GM19438 (cell line): ENCODE results near the gene NUDT4B.
"Not testable (repeated sequence)": the region's sequence is repeated elsewhere in the genome, so short reads cannot be mapped to it uniquely, and the experiment has no call there.

ENCODE experiments used
- ATAC-seq: cut with Tn5 transposase; IDR thresholded peaks from one replicate; pipeline ENCODE4 v1.9.1; 2021; ENCODE audit warnings: low read depth; ENCODE audit not compliant: unreplicated experiment

NUDT4B gene

DNA sequence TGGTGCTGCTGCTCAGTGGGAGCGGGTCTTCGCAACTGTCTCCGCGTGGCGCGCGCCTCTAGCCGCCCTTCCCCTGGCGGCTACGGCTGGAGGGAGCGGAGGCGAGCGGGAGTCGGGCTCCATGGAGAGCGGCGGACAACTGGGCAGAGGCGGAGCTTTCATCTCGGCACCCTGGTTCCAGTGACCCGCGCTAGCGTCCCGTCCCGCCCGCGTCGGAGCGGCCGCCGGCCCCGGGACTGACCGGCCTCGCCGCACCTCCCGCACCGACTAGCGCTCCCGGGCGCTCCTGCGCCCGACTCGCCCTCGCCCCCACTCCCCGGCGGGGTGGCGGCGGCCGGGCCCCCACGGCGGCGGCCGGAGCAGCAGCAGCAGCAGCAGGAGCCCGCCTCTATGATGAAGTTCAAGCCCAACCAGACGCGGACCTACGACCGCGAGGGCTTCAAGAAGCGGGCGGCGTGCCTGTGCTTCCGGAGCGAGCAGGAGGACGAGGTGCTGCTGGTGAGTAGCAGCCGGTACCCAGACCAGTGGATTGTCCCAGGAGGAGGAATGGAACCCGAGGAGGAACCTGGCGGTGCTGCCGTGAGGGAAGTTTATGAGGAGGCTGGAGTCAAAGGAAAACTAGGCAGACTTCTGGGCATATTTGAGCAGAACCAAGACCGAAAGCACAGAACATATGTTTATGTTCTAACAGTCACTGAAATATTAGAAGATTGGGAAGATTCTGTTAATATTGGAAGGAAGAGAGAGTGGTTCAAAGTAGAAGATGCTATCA lies at the start of gene NUDT4B:
TSS of gene NUDT4B (plus strand) at position 212 of the 772 bp plus-strand sequence. CDS start at position 391, 179 bp downstream.
- ATAC-seq, result peak; percentile 46

DNA sequence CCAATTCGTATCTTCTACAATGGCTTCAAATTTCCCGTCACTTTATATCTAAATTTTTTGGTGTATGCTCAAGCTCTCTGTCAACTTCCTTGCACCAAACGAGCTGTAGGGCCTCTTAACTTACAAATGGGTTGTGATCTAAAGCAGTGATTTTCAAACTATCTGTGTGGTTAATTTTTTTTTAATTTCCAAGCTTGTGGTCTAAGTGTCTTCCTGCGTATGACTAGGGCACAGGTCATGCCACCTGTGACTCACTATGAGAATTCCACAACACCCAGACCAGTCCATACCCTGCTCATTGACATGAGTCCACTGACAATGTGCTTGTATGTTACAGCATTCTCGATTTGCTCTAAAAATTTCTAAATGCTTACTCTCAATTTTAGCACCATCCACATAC lies 49.2 kb upstream of the NUDT4B start:
- ATAC-seq, result not testable (repeated sequence)

DNA sequence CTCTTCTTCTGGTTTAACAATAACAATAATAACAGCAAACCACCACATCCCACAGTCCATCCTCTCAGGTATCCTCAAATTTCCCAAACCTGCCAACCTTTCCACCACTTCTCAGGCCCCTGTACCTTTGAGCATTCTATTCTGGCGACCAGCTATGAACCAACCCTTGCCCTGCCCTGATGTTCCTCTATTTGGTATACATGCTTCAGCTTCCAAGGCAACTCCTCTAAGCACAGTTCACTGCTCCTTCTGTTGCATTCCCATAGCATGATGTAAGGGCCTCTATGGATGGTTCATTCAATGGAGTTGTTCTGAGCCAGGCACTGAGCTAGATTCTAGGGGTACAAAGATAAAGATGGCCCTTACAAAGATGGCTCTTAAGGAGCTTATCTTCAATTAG lies 46.3 kb upstream of the NUDT4B start:
- not testable (repeated sequence) for ATAC-seq

DNA sequence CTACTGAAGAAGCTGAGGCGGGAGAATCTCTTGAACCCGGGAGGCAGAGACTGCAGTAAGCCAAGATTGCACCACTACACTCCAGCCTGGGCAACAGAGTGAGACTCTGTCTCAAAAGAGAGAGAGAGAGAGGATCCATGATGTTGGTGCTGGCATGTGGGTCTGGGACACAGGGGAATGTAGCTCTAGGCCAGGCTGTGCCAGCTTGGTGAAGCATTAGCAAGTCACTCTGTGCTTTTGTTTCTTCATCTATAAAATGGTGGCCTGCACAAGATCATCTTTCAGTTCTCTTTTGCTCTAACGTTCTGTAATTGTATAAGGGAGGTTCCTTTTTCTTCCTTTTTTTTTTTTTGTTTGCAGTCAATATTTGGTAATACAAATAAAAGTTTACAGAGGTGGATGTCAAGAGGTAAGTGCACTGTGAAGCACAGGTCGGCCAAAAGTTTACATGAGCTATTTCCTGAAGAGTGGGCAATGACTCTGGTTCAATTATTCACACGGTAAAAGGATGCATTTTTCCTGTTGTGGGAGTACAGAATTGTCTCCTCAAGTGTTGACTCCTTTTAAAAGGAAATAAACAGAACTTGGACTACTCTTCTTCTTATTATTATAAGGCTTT lies 44.5 kb upstream of the NUDT4B start:
- ATAC-seq, result not testable (repeated sequence)

DNA sequence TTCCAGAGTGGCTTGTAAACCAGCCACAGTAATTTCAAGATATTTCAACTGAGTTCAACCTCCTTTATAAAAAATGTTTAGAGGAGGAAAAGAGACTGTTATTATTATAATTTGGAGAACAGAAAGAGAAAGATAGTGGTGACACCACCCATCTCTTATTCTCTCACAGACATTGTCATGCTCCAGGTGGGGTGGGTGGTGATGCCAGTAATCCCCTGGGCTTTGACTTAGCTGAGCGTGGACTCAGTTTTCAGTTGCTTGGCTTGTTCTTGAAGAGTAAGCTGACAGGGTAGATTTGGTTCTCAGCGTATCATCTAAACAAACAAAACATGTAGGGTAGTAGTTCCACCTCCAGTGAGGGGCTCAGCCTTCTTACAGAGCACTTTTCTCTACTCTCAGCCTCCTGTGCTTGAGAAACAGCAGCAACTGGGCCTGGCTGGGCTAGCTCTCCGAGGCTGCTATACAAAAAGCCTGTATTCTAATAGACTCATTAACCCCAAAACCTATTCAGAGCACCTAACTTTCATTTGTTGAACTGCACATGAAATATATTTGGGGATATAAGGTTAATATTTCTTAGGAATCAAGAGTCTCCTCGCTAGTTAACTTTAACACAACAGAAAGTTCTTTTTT lies 43.1 kb upstream of the NUDT4B start:
- ATAC-seq, result not testable (repeated sequence)

DNA sequence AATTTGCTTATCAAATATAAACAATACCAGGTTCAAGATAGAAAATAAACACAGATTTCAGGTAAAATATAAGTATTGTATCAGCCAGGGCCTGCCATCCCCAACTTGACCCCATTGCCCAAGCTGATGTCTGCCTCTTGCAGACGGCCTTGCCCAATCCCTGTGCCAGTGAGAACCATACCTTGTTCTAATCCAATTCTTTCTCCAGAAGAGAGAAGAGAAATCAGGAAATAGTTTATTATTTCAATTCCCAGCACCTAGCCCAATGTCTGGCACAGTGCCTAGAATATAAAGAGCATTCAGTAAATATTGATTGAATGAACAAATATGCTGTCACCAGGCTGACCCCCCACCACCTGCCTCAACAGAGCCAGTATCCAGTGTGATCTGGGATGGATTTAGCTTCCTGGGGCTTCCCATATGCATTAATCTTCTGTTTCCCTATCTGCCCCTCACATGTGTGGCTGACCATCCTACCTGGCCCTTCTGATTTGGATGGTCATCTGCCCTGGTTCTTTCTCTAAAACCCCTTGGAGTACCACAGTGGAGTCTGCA lies 39.7 kb upstream of the NUDT4B start:
- not testable (repeated sequence) for ATAC-seq

DNA sequence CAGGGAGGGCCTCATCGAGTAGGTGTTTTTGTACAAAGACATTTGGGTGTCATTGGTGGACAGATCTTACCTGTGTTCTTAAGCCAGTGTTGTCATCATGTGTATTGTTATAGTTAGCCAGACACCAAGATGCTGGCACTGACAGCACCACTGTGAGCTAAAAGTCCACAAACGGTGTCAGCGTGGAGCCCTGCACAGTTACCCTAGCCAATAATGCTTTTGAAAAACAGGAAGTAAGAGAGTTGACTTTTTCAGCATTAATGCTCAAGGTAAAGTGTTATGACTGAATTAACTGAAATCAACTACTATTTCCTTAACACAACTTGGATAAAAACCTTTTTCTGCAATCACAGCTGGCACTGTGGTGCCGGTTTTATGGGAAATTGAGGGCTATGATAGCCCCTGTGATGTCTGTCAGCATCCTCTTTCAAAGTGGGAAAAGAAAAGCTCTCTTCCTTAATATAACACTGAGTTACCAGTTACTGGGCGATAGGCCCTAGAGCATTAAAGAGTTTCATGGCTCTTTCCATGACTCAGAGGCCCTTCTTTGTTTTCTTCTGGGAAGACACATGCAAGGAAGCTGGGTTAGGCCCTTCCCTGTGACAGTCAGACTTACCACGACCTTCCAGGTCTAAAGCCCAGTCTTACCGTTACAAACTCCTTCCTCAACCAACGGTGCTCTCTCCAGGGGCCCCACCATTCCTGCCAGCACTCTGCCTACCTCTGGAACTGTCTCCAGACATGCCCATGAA lies 37.6 kb upstream of the NUDT4B start:
- not testable (repeated sequence) for ATAC-seq

DNA sequence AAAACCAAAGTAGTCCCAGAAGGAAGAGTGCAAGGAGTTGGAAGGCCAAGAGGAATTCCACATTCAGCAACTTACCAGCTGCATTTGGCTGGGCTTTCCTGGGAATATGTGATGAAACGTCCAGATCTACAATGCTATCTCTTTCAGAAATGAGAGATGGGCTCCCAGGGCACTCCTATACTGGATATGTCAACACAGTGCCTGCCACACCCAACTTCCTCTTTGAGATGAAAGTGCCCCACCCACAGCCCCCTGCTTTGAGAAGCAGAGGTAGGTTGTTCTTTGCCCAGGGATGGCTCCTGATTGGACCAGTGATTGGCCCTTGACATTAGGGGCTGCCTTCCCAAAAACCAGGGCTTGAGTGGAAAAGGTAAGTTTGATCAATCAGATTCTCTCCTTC lies 36.2 kb upstream of the NUDT4B start:
- not testable (repeated sequence) for ATAC-seq

DNA sequence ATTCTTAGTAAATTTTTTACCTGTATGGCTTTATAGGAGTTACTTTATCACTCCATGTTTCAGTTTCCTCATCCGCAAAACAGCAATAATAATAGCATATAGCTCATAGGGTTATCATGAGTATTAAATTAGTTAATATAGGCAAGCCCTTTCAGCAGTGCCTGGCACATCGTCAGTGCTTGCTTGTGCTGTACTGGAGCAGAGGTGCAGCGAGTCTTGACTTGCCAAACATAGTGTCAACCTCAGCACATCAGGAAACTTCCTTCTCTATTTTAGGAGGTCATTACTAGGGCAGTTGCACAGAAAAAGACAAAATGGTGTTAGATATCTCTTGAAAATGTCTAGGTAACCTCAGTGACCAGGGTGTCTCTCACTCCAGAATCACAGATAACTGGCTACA lies 33.1 kb upstream of the NUDT4B start:
- not testable (repeated sequence) for ATAC-seq

DNA sequence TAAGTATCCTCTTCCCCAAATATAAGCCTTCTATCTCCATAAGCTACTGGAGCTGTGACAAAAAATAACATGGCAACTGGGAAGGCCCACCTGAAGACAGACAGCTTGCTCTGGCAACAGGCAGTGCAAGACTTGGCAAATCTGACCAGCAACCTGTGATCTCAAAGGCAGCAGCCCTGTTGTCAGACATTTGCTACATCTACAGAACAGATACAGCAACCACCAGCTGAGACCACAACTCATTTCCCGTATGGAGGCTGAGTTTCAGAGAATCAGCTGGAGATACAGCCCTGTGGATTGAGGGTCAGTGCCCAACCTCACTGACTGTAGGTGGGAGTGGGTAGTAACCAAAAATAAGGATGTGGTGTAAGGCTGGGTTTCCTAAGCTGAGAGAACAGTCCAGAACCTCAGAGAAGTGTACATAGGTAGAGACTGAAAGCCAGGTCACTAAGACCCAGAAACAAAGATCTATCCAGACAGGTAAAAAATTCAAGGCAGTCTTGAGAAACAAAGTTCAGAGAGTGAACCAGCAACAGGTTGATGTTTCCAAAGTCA lies 31.5 kb upstream of the NUDT4B start:
- ATAC-seq, result not testable (repeated sequence)

DNA sequence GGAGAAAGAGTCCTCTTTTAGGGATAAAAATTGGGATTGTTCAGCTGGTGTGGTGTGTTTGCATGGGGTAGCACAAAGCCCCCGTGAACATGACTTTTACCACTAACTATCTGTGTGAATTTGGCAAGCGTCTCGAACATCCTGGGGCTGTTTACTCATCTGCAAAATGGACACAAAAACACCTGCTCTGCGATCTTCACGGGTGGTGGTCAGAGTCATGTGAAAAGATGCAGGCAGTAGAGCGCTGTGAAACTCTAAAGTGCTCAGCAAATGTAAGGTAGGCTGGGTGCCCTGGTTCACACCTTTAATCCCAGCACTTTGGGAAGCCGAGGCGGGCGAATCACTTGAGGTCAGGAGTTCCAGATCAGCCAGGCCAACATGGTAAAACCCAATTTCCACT lies 27.7 kb upstream of the NUDT4B start:
- not testable (repeated sequence) for ATAC-seq

DNA sequence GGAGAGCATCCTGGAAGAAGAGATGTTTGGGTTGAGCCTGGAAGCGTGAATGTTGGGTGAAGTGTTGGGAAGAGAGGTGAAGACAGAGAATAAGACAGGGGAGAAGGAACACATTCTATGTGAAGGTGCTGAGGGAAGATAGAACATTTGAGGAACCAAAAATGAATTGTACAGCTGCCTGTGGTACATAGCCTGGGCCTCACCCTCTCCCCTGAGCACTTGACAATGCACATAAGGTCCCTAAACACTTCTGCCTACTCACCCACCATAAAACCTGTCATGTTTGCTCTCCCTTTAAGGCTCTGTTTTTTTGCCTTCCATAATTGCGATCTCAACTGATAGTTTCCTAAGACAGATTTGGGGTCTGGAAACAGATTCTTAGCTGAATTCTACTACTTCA lies 25.8 kb upstream of the NUDT4B start:
- not testable (repeated sequence) for ATAC-seq

DNA sequence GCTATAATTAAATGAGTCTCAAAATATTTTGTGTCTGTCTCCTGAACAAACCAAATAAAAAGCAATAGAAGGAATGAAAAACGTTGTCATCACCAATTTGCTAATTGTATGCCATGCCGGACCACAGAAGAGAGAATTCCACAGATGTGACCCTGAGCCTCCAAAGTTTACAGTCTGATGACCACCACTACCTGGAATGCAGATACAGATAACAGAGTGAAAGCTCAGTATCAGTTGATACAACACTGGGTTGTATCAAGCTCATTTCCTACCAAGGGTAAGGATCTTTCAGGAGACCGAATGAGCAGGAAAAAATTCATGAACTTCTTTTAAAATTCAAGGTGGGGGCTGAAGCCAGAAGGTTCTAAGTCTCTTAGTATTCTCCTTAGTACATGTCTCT lies 25.1 kb upstream of the NUDT4B start:
- ATAC-seq, result not testable (repeated sequence)

DNA sequence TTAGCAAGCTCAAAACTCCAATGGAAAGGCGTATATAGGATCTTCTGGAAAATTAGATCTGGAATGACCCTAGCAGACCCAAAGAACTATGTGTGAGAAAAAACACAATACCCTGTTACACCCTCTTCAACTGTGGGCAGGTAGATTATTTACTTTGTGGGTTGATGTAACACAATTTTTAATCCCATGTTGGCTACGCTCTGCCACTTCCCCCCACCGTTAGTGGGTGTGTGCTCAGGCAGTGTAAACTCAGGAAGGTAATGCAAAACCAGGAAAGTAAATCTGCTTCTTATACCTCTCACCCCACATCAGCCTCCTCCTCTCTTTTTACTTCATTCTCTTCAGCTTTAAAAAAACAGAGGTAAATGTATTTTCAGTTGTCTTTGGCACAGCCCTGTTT lies 23.7 kb upstream of the NUDT4B start:
- not testable (repeated sequence) for ATAC-seq

DNA sequence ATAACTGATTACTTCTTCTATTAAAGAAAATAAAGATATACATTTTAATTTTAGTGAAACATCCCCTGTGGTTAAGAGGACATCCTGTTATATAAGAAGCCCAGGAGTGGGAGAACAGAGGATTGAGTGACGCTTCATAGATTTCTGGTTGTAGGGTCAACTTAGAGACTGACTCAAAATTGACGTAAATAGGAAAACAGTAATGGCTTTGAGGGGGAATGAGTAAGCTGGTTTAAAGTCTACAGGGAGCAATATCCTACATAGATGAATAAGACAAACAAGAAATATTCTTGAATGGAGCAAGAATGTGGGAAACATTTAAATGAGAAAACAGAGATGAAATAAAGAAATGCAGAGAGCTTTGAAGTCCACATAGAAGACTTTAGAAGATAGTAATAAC lies 20.7 kb upstream of the NUDT4B start:
- ATAC-seq, result not testable (repeated sequence)

DNA sequence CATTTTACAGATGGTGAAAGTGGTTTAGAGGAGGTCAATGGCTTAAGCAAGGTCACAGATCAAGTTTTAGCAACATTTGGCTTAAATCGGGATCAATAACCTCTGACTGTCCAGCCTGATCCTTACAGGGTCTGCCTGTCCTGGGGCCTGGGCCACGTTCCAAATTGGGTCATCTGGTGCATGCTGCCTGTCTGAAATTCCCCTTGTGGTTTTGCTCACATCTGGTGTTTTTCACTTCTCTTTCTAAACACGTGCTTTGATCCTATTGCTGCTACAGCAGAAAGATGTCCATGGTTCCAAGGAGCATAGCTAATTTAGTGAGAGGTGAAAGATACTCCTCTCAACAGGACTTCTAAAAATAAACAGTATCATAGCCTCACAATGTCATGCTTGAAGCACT lies 19.4 kb upstream of the NUDT4B start:
- ATAC-seq, result peak; percentile 66

DNA sequence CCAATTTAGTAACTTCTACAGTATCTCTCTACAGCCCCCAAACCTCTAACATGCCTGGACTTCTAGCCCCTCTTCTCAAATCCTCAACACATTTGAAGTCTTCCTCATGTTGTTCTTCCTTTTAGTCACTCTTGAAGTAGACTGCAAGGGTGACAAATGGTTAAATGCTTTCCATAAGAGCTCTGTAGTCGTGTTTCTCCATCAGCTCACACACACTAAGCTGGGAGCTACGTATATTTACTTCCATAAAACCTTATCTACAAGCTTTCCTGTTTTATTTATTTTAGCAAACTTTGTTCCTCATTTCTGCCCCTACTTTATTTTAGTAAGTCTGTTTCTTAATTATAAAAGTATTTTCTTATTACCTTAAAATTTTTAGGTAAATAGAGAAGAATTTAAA lies 19.0 kb upstream of the NUDT4B start:
- ATAC-seq, result not testable (repeated sequence)

DNA sequence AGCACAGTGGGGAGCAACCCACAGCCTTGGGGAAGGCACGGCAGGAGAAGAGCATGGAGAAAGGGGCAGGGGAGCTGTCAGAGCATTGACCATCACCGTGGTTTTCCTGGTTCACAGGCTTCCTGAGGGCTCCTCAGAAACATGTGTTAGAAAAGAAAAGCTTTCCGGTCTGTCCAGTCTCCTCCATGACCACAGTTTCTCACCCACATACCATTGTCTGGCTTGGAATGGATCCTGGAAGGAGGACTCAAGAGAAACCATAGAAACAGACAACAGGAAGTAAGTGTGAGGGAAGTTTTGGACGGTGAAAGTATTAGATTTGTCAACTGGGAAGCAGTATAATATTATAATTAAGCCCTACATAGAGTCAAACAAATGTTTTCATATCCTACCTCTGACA lies 16.3 kb upstream of the NUDT4B start:
- ATAC-seq, result not testable (repeated sequence)

DNA sequence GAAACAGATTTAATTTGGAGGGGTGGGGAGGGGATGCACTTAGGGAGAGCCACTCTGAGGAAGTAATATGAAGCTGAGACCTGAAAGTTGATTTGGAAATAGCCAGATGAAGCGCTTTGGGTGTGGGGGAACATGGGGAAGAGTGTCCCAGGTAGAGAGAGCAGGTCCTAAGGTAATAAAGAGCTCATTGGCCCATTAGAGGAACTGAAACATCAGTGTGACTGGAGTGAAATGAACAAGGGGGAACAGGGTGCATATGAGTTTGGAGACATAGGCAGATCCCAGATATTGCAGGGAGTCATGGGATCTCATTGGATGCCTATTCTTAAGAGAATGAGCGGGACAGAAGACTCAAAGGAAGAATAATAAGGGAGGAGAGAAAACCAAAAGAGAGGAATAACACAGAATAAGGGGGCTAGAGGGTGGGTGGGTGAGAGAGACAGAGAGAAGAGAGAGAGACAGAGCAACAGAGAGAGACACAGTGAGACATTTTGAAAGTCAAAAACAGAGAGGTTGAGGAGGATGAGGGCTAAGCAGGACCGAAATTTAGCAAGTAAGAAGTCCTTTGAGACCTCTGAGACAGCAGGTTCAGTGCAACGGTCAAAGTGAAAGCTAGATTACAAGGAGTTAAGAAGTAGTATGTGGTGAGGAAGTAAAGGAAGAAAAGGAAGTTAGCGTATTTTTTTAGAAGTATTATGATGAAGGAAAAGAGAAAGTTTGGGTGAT lies 14.8 kb upstream of the NUDT4B start:
- peak; percentile 73 for ATAC-seq

DNA sequence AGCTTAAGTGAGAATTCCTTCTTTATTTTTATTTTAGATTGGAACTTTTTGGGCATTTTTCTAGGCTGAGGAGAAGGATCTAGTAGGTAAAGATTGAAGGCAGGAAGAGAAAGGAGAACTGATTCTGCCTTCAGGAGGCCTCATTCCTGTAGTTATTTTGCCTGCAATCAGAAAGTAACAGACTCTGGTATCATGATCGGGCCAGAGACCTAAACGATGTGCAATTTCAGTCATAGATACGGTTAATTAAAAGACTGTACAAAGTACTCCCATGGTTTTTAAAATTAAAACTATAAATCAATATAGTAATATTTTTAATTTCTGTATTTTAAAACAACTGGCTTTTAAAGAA lies 14.3 kb upstream of the NUDT4B start:
- ATAC-seq, result not testable (repeated sequence)
